Progenitor cell of endocrine pancreas (in vitro differentiated cells): ENCODE measurements around the gene LMAN1L. TPM values are rescaled to one million over a fixed set of nuclear protein-coding genes. Genes with fewer than 3 reads are reported as not detected.

Experiments used
- DNase-seq: peaks from one replicate; pipeline ENCODE4 v3.0.0; 2021; ENCODE audit warnings: low spot score; ENCODE audit not compliant: unreplicated experiment
- H3K27ac Mint-ChIP-seq: 2 replicates; pipeline ENCODE4 v1.8.0; 2021; ENCODE audit warnings: mild to moderate bottlenecking, moderate library complexity, mixed read lengths
- H3K27me3 Mint-ChIP-seq: 2 replicates; pipeline ENCODE4 v1.8.0; 2021; ENCODE audit warnings: mixed read lengths
- H3K36me3 Mint-ChIP-seq: 2 replicates; pipeline ENCODE4 v1.8.0; 2022; ENCODE audit warnings: mixed read lengths; ENCODE audit not compliant: insufficient read depth
- H3K4me1 Mint-ChIP-seq: 2 replicates; pipeline ENCODE4 v1.8.0; 2021; ENCODE audit warnings: low read depth, mixed read lengths
- H3K4me3 Mint-ChIP-seq: 2 replicates; pipeline ENCODE4 v1.8.0; 2021; ENCODE audit warnings: low read depth, mild to moderate bottlenecking, moderate library complexity, mixed read lengths
- H3K9me3 Mint-ChIP-seq: 2 replicates; pipeline ENCODE4 v1.8.0; 2021; ENCODE audit warnings: low read depth, mixed read lengths
- total RNA-seq: library from RNA; stranded (reverse); gene quantifications from 2 replicates; pipeline ENCODE4 v1.2.1, GENCODE V29; 2021
- TF ChIP-seq, protein P1 (sequence below): fragments of 200-600 bp; sonication (generic); IDR thresholded peaks from one replicate; pipeline ENCODE4 v1.5.0; 2021; ENCODE audit warnings: antibody characterized with exemption, mild to moderate bottlenecking; ENCODE audit not compliant: unreplicated experiment

LMAN1L gene
- total RNA-seq, 1 donor from 2014 or later = not detected

DNA sequence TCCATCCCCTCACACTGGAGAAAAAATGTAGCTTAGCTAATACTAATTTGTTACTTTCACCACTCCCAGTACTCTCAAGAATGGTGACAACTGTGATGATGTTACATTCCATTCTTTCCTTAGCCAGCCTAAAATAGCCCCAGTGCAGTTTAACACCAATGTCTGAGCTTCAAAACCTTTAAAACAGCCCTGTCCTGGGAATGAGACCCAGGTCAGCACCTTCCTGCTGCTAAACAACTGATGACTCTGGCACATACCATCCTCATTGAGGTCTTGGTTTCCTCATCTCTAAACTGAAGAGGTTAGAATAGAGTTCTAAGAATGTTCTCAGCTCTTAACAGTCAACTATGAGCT, 56.7 kb downstream of the LMAN1L start:
- TF ChIP-seq, protein P1, sequence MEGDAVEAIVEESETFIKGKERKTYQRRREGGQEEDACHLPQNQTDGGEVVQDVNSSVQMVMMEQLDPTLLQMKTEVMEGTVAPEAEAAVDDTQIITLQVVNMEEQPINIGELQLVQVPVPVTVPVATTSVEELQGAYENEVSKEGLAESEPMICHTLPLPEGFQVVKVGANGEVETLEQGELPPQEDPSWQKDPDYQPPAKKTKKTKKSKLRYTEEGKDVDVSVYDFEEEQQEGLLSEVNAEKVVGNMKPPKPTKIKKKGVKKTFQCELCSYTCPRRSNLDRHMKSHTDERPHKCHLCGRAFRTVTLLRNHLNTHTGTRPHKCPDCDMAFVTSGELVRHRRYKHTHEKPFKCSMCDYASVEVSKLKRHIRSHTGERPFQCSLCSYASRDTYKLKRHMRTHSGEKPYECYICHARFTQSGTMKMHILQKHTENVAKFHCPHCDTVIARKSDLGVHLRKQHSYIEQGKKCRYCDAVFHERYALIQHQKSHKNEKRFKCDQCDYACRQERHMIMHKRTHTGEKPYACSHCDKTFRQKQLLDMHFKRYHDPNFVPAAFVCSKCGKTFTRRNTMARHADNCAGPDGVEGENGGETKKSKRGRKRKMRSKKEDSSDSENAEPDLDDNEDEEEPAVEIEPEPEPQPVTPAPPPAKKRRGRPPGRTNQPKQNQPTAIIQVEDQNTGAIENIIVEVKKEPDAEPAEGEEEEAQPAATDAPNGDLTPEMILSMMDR = no peak
- no peak for DNase-seq
- Mint-ChIP-seq H3K9me3 (no peaks in the 10 kb centered on the region), H3K36me3 (peaks cover 16% of the 10 kb centered on the region), H3K27me3 (no peaks in the 10 kb centered on the region), H3K27ac (no peak overlapping the region), H3K4me3 (no peak overlapping the region), H3K4me1 (peaks cover 27% of the 10 kb centered on the region)

DNA sequence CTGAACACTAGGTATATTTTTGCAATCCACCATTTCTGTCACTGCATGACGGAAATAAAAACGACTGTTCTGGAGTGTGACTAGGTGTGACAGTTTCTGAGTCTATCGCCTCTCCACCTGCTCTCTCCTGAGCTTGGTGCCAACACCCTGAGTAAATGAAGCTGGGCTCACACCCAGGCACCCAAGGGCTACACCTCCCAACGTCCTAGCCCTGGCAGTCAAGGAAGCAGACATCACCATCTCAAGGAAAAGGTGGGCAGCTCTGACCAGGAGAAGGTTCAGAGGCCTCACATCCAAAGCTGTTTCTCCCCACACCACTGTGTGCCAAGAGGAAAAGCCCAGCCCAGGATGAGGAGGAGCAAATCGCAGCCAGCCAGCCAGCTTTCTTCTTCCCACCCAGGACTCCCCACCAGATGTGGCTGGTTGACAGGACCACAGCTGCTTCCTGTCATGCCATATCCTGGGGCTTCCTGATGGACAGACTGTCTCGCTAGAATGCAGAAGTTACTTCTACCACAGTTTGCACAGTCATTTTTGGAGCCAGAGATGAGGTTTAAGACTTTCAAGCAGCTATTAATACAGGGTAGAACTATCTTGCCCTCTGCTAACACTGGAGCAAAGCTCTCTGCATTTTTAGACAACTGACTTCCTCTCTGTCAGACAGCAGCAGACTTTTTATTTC, 57.2 kb downstream of the LMAN1L start:
- Mint-ChIP-seq H3K9me3 (no peaks in the 10 kb centered on the region), H3K4me3 (peak overlapping the region; percentile 49), H3K27me3 (no peaks in the 10 kb centered on the region), H3K36me3 (peaks cover 16% of the 10 kb centered on the region), H3K27ac (no peak overlapping the region), H3K4me1 (peaks cover 27% of the 10 kb centered on the region)
- no peak for DNase-seq
- TF ChIP-seq, protein P1 = no peak

DNA sequence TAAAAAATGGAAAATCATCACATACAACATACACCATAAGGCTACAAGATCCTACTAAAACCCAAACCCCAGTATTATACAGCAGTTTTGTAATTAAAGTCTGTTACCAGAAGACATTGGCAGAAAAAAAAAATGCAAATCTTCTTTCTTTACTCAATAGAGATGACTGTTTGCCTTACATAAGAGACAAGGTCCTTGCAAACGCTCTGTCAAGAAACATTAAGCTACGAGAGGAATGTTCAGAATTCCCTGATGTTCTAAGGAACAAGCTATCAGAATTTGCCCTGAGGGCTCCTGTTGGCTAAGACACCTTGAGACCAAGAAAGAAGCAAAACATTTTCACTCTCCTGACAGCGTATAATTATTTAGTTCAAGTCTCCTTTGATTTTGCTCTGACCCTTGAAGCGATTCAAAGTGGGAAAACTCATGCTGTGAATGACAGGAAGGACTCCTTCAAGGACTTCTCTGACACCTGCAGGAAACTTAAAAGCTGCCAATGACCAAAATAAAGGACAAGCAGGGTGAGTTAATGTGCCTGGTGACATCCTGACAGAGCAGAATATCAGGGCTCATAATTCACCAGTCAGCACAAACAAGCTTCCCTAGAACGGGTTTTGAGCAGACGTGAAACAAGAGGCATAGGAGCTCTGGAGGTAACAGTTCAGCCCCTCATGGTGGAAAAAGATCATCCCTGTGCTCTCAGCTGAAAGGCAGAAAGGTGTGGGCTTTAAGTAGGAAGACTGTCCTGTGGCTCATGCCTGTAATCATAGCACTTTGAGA, 58.0 kb downstream of the LMAN1L start:
- DNase-seq = no peak
- Mint-ChIP-seq H3K27ac (no peak overlapping the region), H3K27me3 (no peaks in the 10 kb centered on the region), H3K4me1 (peaks cover 24% of the 10 kb centered on the region), H3K9me3 (no peaks in the 10 kb centered on the region), H3K36me3 (peaks cover 15% of the 10 kb centered on the region), H3K4me3 (peak overlapping the region; percentile 49)
- TF ChIP-seq, protein P1 = no peak

DNA sequence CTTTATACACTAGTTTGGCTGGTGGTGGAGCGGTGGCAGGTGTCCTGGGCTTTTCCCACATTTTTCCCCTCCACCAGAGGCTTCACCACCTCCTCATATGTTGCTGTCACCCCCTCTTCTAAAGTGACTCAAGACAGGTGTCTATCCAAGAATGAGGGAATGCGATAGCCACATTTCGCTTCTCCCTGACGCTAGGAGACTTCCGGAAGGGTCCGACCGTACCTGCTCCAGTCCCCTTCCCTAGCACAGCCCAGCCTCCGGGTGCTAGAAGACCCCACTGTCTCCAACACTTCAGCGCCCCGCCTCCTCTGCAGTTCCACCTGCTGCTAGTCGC, 60.0 kb downstream of the LMAN1L start:
- Mint-ChIP-seq H3K27me3 (peaks cover 2% of the 10 kb centered on the region), H3K9me3 (no peaks in the 10 kb centered on the region), H3K4me3 (peak overlapping the region; percentile 92), H3K4me1 (peaks cover 17% of the 10 kb centered on the region), H3K27ac (peak overlapping the region; percentile 96), H3K36me3 (peaks cover 11% of the 10 kb centered on the region)
- no peak for DNase-seq
- TF ChIP-seq, protein P1 = no peak

DNA sequence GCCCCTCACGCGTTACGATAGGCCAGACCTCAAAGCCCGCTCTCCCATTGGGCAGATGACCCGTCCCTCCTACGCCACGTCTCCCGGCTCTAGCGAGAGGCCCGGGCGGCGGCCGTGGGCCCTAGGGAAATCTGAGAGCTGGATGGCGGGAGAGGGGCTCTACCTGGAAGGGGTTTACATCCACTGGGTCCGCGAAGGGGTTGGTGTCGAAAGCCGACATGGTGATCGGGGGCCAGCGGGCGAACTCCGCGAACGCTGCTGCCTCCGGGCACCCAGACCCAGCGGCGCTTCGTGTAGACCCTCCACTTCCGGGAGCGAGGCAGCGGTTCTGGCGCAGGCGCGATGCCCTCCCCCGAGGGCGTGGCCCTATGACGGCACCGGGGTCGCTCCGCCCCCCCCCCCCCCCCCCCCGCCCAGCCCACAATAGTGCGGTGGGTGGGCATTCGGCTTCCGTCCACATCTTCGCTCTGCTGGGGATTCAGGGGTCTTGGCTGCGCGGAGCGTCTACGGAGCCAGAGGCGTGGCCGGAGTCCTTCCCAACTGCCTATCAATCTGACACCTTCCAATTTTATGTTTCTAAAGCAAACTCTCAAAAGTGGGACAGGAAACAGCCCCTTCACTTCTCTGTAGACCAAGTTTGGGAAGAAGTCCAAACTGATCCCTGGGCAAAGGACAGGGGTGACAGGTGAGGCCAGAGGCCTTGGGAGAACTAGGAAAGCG, 60.6 kb downstream of the LMAN1L start, which contains the start of gene SCAMP2:
Gene SCAMP2 (minus strand): TSS at position 330 of the 720 bp plus-strand sequence. CDS start 110 bp downstream, at position 220.
- peaks cover 17% of the 10 kb centered on the region for H3K4me1 Mint-ChIP-seq
- H3K27ac Mint-ChIP-seq = peak within 1 kb of the TSS; percentile 97
- H3K36me3 Mint-ChIP-seq = peaks cover 6% of the 10 kb centered on the region
- peaks cover 2% of the 10 kb centered on the region for H3K27me3 Mint-ChIP-seq
- no peaks in the 10 kb centered on the region for H3K9me3 Mint-ChIP-seq
- peak within 1 kb of the TSS; percentile 92 for H3K4me3 Mint-ChIP-seq
- TF ChIP-seq, protein P1 = no peak
- DNase-seq = peak; percentile 77
